ENCODE data around the gene TUBAL3.

DNA sequence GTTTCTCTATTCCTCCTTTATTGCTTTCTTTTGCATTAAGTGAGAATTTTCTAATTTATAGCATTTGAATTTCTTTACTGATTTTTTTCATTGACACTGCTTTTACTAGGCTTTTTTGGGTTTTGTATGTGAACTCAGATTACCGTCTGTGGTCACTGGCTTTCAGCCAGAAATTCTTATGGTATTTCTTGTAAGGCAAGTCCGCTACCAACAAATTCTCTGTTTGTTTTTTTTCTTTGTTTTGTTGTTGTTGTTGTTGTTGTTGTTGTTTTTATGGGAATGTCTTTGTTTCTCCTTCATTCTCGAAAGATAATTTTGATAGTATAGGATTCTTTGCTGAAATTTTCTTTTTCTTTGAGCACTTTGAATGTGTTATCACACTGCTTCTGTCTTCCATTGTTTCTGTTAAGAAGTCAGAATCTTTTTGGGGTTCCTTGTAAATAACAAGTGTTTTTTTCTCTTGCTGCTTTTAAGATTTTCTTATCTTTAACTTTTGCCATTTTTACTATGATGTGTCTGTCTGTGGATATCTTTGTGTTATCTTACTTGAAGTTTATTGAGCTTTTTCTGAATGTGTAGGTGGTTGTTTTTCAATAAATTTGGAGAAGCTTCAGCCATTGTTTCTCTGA lies 15.0 kb upstream of the TUBAL3 start:
- no peak for TF ChIP-seq ZNF274 (IDR thresholded peaks at IDR 0.05; ENCODE audit: low read depth, low read length)
- TF ChIP-seq SUZ12 (IDR thresholded peaks at IDR 0.05; ENCODE audit: extremely low read depth, insufficient read depth, insufficient read length): no peak
- TF ChIP-seq YY1 (IDR thresholded peaks at IDR 0.05; ENCODE audit: insufficient read depth, insufficient read length): no peak
